ENCODE results near the gene MOB3C.

The MOB3C gene

DNA sequence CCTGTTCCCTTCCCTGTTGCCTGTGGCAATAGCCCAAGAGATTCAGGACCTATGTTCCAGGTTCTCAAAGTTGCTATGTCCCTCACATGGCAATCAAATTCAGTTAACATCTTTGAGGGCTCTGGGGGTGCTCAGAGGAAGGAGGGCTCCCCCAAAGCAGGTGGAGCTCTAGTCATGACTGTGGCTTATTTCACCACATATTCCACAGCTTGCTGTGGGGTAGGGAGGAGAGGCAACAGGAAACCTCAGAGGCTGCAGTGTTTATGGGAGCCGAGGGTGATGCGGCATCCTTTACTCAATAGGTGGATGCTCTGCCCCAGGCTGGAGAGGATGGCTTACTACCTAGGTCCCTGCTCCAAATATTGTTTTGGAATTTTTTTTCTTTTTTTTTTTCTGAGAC is 11.4 kb downstream of the MOB3C start:
- DNase-seq (ENCODE audit: low spot score) = no peak

DNA sequence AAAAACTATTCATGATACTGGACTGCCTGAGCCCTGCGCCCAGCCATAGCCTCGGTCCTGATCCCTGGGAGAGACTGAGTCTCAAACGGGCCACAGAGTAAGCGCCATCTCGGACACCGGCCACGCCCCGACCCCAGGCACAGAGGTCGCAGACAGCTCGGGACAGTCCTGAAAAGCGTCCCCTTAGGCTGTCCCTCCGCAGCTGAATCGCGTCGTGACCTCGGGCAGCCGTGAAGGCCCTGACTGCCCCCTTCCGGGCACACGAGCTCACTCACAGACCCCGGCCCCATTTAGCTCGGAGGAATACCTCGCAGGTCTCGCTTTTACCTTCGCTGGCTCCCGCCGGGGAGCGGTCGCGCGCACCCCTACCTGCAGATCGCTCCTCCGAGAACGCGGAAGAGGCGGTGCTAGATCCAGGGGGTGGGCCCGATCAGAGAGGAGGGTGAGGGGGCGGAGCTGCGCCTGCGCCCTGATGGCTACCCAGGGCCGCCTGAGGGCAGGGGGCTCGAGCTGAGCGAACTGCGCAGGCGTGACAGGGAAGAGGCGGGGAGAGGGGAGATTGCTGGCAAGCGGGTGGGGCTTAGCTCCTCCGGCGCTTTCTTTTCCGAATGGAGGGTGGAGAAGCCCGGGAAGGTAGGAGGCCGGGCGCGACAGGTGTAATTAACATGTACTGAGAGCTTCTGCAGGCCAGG is 12.6 kb downstream of the MOB3C start, which contains the start of gene MKNK1:
TSS of gene MKNK1 (minus strand) at position 411 of the 692 bp plus-strand sequence. CDS start 20,941 bp downstream, outside the sequence.
- DNase-seq (ENCODE audit: low spot score) = peak; percentile 87

DNA sequence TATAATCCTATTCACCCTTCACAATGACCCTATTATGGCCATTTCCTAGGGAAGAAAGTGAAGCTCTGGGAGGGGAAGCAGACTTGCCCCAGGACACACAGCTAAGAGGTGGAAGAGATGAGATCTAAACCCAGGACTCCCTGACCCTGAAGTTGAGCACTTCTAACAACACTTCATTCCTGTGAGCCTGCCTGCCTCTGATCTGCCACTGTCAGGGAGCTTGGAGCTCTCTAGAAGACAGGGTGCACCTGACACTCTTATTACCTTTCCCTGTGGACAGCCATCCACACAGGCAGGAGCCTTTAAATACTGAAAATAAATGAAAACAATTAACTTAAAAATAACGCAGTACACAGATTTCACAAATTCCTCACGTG is 13.1 kb downstream of the MOB3C start:
- no peak for DNase-seq (ENCODE audit: low spot score)

- no peak for DNase-seq (ENCODE audit: low spot score)
Measured at GRCh38 chr1:46601257-46602007, 15.2 kb downstream of the MOB3C start.

DNA sequence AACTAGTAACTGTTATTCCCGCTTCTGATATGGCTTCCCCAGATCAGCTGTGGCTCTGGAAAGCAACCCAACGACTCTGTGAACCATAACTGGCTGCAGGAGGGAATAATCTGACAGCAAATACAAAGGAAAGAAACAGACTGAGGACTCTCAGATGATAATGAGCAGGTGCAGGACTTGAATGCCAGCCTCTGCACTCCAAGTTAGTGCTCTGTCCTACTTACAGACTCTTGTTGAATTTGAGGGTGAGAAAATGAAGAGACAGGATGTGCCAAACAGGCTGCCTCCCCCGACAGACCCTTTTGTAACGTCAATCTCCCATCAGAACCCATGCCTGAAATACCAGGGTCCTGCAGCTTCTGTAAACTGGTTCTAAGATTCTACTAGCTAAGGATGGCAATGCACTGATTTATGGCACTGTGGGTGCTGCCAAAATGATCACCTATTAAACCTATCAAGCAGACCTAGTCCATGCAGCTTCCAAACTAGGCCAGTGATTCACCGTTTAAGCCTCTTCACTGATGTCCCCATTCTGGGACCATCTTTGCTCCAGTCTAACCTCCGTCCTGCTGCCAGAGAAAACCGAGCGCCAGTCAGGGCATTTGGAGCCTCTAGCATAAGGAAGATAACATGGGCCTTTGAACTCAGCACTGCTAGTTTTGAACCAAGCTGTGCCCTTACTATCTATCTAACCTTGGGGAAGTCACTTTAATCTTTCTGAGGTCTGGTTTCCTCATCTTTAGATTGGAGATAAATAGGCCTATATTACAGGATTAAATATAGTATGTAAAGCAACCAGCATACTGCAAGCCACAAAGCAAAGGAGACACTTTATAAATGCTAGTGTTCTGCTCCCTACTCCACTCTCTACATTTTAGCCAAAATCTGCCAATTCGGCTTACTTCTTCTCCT is 17.3 kb downstream of the MOB3C start:
- DNase-seq (ENCODE audit: low spot score) = no peak

- DNase-seq (ENCODE audit: low spot score) = no peak
Measured at GRCh38 chr1:46596846-46597245, 19.8 kb downstream of the MOB3C start.

- DNase-seq (ENCODE audit: low spot score) = no peak
Measured at GRCh38 chr1:46596036-46596435, 20.6 kb downstream of the MOB3C start.

GRCh38 chr1:46595127-46595526 is 21.5 kb downstream of the MOB3C start:
- DNase-seq (ENCODE audit: low spot score) = peak; percentile 82

GRCh38 chr1:46594063-46594462 is 22.5 kb downstream of the MOB3C start:
- peak; percentile 69 for DNase-seq (ENCODE audit: low spot score)

DNA sequence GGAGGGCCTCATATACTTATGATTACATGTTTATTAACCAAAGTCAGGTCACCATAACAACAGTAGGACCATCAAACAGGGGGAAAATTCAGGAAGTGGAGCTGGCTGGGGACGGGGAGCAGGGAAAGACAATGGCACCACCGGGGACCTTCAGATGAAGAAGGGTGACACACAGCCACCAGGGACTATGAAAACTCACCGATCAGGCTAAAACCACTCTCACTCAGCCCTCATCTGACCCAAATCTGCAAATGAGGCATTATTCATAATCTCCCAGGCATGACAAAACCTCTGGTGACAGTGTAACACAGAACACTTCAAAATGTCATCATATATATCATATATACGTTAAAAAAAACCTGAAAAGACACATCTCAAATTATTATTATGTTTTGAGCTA is 23.8 kb downstream of the MOB3C start:
- DNase-seq (ENCODE audit: low spot score) = no peak

DNA sequence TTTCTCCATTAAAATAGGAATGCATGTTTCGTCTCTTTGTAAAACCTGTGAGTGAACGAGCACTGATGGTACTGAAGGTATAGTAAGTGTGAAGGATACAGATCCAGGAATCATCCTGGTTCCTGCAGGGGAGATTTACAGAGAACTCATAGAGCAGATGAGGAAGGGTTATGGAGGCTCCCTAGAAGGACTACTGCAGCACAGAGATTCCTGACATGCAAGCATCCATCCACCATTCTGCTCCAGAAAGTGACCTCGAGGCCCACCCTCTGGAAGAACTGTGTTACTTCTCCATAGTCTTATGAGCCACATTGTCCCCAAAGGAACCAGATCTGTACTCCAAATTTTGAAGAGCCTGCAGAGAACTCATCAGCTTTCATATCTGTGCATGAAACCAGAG is 27.1 kb downstream of the MOB3C start:
- DNase-seq (ENCODE audit: low spot score) = no peak

- DNase-seq (ENCODE audit: low spot score) = peak; percentile 77
Measured at GRCh38 chr1:46587069-46587468, 29.5 kb downstream of the MOB3C start.

DNA sequence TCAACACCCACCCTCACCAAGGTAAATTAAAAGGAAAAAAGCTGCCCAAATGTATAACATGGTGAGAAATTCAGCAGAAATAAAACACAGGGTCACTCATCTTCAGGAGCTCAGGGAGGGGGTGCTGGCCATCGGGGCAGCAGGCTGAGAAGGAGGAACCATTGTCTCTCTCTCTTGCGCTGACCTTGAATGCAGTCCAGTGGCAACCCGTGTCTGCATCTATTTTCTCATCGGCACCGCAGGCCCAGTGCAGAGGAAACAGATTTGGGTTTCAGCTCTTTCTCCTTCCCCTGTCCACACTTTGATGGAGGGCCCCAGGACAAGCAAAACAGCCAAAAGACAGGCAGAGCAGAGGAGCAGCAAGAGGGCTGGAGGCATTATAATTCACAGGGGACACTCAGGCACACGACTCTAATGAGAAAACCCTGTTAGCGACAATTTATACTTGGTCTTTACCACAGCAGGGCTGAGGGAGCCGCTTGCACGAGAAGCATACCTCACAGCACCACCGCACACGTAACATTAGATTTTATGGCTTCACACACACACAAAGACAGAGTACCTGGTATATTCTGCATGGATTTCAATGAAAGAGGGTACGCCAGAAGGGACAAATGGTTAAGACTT is 31.2 kb downstream of the MOB3C start:
- no peak for DNase-seq (ENCODE audit: low spot score)

- no peak for DNase-seq (ENCODE audit: low spot score)
Measured at GRCh38 chr1:46583494-46583893, 33.1 kb downstream of the MOB3C start.

DNA sequence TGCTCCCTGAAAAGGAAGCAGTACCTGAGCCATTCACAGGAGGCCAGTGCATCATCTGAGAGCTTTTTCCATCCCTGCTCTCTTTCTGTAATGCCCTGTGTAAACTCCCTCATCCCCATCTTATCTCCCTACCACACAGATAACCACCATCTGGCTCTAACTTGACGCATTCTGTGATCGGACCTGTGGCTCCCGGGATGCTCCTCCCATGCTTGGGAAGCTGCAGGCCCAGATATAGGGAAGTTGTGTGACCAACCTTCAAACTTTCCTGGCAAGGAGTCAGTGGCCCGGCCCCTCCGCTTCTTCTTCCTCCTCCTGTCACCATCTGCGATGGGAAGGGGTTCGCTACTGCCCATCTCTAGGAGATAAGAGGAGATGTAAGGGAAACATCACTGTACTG is 33.6 kb downstream of the MOB3C start:
- DNase-seq (ENCODE audit: low spot score) = no peak

DNA sequence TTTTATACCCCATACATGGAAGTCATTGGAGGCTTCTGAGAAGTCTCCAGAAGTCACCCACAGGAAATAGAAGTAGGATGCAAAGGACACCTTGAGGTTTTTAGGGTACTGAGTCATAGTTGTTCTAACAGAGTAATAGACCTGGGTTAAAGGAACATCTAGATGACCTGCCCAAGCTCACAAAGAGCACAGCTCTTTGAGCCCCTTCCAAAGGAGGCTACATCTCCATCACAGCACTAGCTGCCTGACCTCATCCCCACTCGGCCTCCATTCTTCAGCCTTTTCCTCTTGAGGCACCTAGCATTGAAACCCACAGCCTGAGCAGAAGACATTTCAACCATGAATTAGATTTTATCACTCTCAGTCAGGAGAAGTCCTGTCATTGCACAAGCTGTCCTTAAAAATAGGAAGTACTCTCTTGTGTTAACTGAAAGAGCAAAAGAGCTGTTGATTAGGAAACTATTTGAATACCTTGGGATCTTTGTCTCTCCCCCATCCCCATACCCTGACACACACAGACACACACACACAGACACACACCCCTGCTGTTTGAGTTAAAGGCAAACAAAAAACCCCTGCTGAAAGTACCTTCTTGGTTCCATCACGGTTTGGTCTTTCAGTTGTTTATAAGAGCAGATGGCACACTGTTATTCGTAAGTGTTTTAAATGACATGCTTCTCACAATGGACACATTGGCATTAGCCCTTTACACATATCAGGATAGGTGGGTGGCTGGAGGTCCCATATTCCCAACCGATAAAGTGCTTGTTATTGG is 34.7 kb downstream of the MOB3C start:
- no peak for DNase-seq (ENCODE audit: low spot score)

DNA sequence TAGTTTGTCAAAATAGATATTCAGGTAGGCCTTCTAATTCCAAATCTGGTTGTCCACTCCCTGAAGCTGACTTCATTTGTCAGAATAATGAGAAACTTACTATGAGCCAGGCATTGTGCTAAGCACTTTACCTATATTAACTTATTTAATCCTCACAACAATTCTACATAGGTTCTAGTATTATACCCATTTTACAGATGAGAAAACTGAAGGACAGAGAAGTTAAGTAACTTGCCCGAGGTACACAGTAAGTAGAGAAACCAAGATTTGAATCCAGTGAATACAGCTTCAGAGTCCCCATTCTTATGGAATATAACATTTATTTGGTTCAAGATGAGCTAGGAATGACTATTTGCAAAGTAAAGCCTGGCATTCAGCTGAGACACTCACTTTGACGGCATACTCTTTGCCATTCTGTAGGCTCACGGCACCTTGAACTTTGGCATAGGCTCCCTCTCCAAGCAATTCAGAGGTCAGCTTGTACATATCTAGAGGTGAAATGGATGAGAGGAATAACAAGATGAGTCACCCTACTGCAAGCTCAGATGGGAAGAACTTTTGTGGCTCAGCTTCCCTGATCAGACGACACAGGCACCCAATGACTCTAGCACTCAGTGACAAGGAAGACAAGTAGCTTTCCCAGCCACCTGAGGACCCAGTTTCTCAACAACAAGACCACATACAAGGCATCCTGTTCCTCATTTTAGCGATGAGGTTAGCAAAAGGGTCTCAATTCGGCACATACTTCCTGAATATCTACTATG is 36.3 kb downstream of the MOB3C start:
- no peak for DNase-seq (ENCODE audit: low spot score)

- no peak for DNase-seq (ENCODE audit: low spot score)
Measured at GRCh38 chr1:46577671-46578070, 38.9 kb downstream of the MOB3C start.

GRCh38 chr1:46576596-46576995 is 40.0 kb downstream of the MOB3C start:
- DNase-seq (ENCODE audit: low spot score) = no peak

GRCh38 chr1:46575778-46576177 is 40.8 kb downstream of the MOB3C start:
- no peak for DNase-seq (ENCODE audit: low spot score)

- no peak for DNase-seq (ENCODE audit: low spot score)
Measured at GRCh38 chr1:46575300-46575699, 41.3 kb downstream of the MOB3C start.
